Measurements from ENCODE around the gene ARL2.
"Not testable (repeated sequence)": the region's sequence is repeated elsewhere in the genome, so short reads cannot be mapped to it uniquely, and the experiment has no call there.

The ARL2 gene

DNA sequence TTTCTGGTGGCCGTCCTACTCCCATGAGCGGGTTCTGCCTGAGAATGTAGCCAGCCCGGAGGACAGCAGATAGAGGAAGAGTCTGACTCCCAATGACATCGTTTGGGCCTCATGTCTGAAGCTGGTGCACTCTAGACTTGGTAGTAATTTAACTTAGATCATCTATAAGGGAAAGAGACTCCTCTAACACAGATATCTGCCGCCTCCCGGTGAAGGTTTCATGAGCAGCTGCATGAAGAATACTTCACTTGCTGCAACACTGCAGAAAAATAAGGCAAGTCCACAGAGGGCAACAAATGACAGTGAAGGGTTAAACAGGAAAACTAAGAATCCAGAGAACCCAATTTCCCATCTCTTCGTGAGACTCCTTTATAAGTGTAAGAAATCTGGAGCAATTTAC lies 5.9 kb upstream of the ARL2 start:
- DNase-seq (ENCODE audit: low read depth in 2 of 2): no peak

GRCh38 chr11:65008873-65009272 lies 5.1 kb upstream of the ARL2 start:
- no peak for DNase-seq (ENCODE audit: low read depth in 2 of 2)

DNA sequence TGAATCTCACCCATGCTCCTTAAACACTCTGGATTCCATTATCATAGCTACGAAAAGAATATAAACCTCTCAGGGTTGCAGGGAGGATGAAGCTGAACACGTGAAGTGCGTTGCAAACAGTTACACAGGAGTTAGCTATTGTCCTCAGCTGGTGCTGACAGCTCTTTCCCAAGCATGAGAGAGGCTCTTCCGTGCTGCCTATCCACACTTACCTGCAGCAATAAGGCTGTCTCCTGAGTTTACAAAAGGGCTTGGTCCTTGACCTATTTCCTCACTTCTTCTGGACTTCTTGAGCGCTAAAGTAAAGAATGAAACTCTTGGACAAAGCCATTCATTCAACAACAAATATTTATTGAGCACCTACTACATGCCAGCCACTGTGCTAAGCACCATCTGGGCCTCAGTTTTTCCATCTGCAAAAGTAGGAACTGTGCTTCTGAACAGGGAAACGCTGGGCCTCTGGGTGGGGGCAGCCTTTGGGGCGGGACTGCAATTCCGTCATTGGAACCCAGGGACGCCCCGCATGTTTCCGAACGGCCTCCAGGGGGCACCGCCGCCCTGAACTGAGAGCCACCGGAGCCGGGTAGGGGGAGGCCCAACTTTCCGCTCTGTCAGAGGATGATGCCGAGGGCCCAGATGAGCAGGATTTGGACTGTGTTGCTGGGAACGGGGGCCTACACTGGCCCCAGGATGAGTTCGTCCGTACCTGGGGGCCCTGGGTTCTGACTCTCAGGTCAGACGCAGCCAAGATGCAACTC lies 651 bp upstream of the ARL2 start:
- DNase-seq (ENCODE audit: low read depth in 2 of 2): peak; percentile 77 to 81

DNA sequence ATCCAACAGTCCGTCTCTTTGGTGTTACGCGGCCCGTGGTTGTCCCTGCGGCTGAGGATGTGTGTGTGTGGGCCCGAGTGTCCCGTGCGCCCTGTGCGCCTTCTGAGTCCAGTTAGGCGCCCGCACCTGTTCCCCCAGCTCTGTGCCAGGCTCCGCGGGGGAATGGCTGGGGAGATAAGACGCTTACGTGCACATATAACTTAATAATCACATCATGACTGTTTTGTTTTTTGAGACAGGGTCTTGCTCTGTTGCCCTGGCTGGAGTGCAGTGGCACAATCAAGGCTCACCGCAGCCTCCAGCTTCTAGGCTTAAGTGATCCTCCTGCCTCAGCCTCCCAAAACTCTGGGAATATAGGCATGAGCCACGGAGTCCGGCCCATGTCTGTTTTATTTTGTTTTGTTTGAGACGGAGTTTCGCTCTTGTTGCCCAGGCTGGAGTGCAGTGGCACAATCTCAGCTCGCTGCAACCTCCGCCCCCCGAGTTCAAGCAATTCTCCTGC lies 817 bp downstream of the ARL2 start:
- no peak for DNase-seq (ENCODE audit: low read depth in 2 of 2)

- DNase-seq (ENCODE audit: low read depth in 2 of 2): no peak
Measured at GRCh38 chr11:65016705-65017104, 2.7 kb downstream of the ARL2 start.

- no peak for DNase-seq (ENCODE audit: low read depth in 2 of 2)
Measured at GRCh38 chr11:65017937-65018336, 4.0 kb downstream of the ARL2 start.

DNA sequence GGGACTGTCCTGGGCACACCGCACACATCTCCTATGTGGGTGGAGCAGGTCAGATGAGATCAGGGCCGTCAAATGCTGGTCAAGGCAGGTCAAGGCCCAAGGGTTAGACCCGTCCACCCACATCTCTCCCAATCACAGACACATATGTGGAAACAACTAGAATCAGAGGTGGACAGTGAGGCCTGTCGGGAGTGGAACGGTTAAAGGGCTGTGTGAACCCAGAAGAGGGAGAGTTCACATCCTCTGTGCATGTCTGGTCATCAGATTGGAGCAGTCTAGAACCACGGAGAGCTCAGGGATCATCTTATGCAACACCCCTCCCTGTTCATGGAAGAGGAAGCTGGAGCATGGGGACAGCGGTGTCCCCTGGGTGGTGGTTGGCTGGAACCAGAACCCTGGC lies 5.9 kb downstream of the ARL2 start:
- DNase-seq (ENCODE audit: low read depth in 2 of 2): no peak

GRCh38 chr11:65021003-65021402 lies 7.0 kb downstream of the ARL2 start:
- DNase-seq (ENCODE audit: low read depth in 2 of 2): no peak

GRCh38 chr11:65021509-65021908 lies 7.5 kb downstream of the ARL2 start:
- DNase-seq (ENCODE audit: low read depth in 2 of 2): no peak

- DNase-seq (ENCODE audit: low read depth in 2 of 2): not testable (repeated sequence)
Measured at GRCh38 chr11:65023502-65023901, 9.5 kb downstream of the ARL2 start.

DNA sequence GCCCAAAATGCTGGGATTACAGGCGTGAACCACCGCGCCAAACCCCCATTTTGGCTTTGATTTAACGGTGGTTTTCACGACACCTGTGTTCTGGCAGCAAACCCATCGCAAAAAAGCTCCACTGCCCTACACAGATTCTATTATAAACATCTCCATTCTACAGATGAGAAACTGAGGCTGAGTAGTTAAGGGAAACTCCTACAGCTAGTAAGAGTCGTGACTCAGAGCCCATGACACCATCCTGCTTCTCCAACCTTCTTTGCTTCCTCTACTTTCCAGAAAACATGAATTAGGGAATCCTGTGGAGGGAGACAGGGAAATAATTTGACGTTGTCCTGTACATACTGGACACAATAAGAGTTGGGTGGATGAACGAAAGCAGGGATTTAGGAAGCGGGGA lies 12.8 kb downstream of the ARL2 start:
- no peak for DNase-seq (ENCODE audit: low read depth in 2 of 2)

GRCh38 chr11:65027213-65028067 lies 13.5 kb downstream of the ARL2 start, which contains the start of gene SNX15:
TSS of gene SNX15 (plus strand) at chr11:65027439. CDS start at chr11:65027538, 99 bp downstream.
- peak; percentile 73 to 78 for DNase-seq (ENCODE audit: low read depth in 2 of 2)

DNA sequence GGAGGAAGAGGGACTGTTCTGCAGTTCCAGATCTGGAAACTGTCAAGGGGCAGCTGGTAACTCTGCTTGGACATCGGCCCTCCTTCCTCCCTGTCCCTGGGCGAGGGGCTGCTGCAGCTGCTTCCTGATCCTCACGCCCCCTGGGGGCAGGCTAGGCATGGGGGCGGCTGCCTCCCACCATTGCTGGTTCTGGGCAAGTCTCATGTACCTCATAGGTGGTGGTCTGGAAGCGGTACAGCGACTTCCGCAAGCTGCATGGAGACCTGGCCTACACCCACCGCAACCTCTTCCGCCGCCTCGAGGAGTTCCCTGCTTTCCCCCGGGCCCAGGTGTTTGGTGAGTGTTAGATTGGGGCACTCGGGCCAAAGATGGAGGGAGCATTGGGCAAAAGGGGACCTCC lies 18.3 kb downstream of the ARL2 start:
- no peak for DNase-seq (ENCODE audit: low read depth in 2 of 2)

GRCh38 chr11:65034423-65034822 lies 20.5 kb downstream of the ARL2 start:
- DNase-seq (ENCODE audit: low read depth in 2 of 2): no peak

- DNase-seq (ENCODE audit: low read depth in 2 of 2): no peak
Measured at GRCh38 chr11:65035579-65035978, 21.6 kb downstream of the ARL2 start.

- DNase-seq (ENCODE audit: low read depth in 2 of 2): no peak
Measured at GRCh38 chr11:65036931-65037330, 23.0 kb downstream of the ARL2 start.

GRCh38 chr11:65040520-65040846 lies 26.5 kb downstream of the ARL2 start:
- no peak for DNase-seq (ENCODE audit: low read depth in 2 of 2)

GRCh38 chr11:65040847-65041622 lies 27.1 kb downstream of the ARL2 start, which contains the start of gene SAC3D1:
TSS of gene SAC3D1 (plus strand) at chr11:65041210. CDS start at chr11:65041293, 83 bp downstream.
- DNase-seq (ENCODE audit: low read depth in 2 of 2): peak; percentile 58 to 67

DNA sequence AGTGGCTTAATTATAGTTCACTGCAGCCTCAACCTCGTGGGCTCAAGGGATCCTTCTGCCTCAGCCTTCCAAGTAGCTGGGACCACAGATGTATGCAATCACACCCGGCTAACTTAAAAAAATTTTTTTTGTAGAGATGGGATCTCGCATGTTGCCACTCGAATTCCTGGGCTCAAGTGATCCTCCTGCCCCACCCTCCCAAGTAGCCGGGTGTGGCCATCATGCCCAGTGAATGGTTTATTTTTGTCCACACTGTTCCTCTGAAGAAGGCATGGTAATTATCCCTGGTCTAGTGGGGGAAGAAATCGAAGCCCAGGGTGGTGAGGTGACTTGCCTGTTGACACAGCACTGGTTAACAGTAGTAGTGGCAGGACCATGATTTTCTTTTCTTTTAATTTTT lies 28.9 kb downstream of the ARL2 start:
- DNase-seq (ENCODE audit: low read depth in 2 of 2): no peak

DNA sequence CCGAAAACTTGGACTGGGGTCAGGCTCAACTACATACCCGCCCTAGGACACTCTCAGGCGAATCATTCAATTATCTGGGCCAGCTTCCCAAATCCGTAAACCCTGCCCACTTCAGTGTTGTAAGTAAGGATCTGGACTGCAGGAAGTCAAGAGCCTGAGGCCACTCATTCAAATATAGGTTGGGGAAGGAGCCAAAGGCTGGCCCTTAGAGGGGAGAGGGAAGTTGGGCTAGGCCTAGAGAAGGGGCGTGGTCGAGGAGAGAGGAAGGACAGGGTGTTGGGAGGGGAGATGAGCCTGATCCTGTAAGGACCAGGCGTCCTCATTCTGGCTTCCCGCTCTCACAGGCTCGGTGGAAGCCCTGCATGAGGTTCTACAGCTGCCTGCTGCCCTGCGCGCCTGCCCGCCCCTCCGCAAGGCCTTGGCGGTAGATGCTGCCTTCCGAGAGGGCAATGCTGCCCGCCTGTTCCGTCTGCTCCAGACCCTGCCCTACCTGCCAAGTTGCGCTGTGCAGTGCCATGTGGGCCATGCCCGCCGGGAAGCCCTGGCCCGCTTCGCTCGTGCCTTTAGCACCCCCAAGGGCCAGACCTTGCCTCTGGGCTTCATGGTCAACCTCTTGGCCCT lies 30.0 kb downstream of the ARL2 start:
- no peak for DNase-seq (ENCODE audit: low read depth in 2 of 2)

DNA sequence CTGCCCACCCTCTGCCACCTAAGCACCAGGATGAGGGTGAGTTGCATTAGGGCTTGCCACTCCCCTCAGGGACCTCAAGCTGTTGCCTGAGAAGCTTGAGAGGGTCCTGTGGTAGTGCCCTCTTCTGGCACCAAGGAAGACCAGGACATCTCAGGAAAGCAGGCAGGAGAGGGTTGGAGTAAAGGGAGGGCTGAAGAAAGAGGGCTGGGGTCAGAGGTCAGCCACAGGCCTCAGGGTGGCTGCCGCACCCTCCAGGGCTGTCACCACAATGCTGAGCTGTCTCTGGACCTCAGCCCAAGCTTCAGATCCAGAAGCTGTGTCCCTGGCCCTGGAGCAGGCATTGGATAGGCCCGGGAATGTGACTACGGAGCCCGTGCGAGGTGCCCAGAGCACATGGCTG lies 31.1 kb downstream of the ARL2 start:
- DNase-seq (ENCODE audit: low read depth in 2 of 2): no peak

DNA sequence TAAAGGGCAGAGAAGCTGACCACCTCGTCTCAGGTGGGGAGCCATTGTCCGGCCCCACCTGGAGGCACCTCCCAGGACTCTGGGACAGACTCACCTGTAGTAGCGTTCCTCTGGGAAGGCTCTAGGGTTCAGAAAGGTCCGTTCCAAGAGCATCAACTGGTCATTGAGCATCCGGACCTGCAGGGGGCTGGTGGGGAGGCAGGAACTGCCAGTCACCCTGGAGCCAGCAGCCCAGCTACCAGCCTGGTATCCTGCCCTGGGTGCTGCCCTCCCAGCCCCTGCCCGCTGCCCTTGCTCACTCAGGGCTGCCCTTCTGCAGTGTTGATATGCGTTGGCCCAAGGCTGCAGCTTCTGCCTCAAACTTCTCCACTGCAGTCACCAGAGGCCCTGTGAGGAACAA lies 31.8 kb downstream of the ARL2 start:
- no peak for DNase-seq (ENCODE audit: low read depth in 2 of 2)

All from stimulated activated CD8-positive, alpha-beta memory T cell treated with anti-CD3 and anti-CD28 coated beads, Interleukin-7, amount 100 ng/mL, for 1 hour (primary cell).